CD4-positive, alpha-beta T cell treated with Interleukin-6 for 4 hours (primary cell): Measurements from ENCODE around the gene PSAPL1.

Source experiments
- DNase-seq: peaks from one replicate; pipeline ENCODE4 v3.0.0-alpha.2; 2020; ENCODE audit warnings: mixed read lengths

The PSAPL1 gene

DNA sequence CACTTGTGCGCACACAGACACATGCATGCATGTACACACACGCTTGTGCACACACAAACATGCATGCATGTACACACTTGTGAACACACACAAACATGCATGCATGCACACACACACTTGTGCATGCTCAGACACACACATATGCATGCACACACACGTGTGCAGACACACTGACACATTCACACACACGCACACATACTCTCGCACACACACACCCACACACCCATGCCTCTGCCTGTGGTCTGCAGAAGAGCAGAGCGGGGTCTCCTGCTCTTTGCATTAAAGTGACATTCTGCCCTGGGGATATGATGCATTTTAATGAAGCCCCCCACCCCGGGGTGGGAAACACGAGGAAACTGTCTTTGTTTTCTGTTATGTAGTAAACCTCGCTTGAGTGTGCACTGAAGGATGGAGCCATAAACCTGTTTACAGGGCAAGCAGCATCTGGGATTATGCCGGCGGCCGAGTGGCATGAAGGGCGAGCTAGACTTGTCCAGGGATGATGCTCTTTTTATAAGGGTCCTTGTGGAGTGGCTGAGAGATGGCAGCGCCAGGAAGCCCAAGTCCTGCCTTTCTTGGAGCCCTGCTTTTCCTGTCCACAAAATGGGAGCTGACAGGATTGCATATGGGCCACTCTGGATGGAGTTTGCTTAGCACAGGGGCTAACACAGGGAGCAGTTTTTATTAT is 17.8 kb downstream of the PSAPL1 start:
- DNase-seq, result no peak

GRCh38 chr4:7415927-7416686 is 18.6 kb downstream of the PSAPL1 start:
- no peak for DNase-seq

GRCh38 chr4:7414736-7415510 is 19.8 kb downstream of the PSAPL1 start:
- DNase-seq, result no peak

DNA sequence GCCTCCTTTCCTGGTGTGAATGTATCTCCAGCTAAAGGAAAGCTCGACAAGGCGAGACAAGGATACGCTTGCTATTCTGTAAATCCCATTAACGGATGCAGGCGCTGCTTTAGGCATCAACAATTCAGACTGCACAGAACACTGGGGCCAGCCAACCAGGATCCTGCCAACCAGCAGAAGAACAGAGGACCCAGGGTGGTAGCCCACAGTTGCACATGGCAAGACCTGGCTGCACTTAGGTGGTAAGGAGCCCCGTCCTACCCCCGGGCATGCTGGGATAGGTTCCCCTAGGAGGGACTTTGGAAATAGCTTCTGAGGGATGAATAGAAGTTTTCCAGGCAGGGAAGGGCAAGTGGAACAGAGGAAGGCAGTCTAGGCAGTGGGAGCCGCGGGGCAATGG is 20.7 kb downstream of the PSAPL1 start:
- DNase-seq, result no peak

- no peak for DNase-seq
These were observed 22.2 kb downstream of the PSAPL1 start for GRCh38 chr4:7412554-7412912.

DNA sequence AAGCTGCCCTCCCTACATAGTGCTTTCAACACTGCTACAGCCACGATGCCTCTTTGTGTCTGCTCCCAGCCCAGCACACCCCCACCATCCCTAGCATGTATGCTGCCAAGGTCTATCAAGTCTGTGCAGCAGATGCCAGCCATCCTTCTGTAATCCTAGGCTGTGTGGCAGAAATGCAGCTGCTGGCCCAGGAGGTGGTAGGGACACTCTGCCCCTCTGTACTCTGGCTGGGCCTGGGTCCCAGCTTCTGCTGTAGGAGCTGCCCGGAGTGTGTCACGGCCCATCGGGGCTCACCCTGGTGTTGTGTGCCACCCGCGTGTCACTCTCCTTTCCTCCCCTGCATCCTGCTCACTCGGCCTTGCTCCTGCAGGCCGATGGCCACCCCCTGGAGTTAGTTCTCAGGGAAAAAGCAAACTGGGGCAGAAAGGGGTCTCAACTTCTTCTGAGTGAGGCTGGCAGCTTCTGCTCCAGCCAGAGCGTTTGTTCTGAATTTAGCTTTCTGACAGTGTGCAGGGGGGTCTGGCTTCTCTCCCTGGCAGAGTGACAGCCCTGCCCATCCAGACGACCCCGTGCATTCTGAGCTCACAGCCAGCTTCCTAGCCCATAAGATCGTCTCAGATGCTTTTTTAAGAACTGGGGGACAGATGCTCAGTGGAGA is 22.7 kb downstream of the PSAPL1 start:
- no peak for DNase-seq

DNA sequence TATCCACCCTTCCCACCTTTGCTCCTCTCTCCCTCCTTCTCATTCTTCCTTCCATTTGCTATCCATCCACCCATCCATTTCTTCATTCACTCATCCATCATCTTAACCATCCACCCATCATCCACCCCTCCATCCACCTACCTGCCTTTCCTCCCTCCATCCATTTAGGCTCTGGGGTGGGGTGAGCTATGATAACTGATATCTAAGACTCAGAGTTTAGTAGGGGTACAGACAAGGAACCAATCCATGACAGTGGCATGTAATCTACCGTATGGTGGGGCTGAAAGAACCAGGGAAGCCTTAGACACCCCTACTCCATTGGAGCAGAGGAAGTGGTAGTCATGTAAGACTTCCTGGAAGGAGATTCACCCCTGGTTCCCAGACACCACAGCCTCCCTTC is 23.2 kb downstream of the PSAPL1 start:
- DNase-seq, result no peak

- no peak for DNase-seq
These were observed 24.3 kb downstream of the PSAPL1 start for GRCh38 chr4:7410446-7410845.

DNA sequence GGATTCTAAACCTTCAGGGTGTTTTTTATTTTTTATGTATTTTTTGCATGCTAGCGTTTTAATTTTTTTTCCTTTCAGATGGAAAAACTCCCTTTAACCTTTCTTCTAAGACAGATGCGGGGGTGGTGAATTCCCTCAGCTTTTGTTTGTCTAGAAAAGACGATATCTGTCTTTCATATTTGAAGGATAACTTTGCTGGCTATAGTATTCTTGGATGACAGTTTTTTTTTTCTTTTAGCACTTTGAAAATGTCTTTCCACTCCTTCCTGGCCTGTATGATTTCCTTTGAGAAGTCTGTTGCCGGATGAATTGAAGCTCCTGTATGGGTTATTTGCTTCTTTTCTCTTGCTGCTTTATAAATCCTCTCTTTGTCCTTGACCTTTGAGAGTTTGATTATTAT is 26.6 kb downstream of the PSAPL1 start:
- no peak for DNase-seq

GRCh38 chr4:7403001-7403400 is 31.7 kb downstream of the PSAPL1 start:
- no peak for DNase-seq

- no peak for DNase-seq
These were observed 32.2 kb downstream of the PSAPL1 start for GRCh38 chr4:7402526-7402925.

DNA sequence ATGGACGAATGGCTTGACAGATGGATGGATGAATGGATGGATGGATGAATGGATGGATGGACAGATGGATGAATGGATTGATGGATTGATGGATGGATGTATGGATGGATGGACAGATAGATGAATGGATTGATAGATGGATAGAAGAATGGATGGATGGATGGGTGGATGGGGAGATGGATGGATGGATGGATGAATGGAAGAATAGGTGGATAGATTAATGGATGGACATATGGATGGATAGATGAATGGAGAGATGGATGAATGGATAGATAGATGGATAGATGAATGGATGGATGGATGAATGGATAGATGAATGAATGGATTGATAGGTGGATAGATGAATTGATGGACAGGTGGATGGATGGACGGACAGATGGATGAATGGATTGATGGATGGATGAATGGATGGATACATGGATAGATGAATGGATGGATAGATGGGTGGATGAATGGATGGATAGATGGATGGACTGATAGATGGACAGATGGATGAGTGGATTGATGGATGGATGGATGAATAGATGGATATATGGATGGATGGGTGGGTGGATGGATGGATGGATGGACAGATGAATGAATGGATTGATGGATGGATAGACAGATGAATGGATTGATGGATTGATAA is 33.9 kb downstream of the PSAPL1 start:
- DNase-seq, result no peak

GRCh38 chr4:7399440-7400234 is 35.1 kb downstream of the PSAPL1 start:
- no peak for DNase-seq

- DNase-seq, result no peak
These were observed 35.8 kb downstream of the PSAPL1 start for GRCh38 chr4:7398788-7399439.

GRCh38 chr4:7398104-7398423 is 36.7 kb downstream of the PSAPL1 start:
- DNase-seq, result no peak

DNA sequence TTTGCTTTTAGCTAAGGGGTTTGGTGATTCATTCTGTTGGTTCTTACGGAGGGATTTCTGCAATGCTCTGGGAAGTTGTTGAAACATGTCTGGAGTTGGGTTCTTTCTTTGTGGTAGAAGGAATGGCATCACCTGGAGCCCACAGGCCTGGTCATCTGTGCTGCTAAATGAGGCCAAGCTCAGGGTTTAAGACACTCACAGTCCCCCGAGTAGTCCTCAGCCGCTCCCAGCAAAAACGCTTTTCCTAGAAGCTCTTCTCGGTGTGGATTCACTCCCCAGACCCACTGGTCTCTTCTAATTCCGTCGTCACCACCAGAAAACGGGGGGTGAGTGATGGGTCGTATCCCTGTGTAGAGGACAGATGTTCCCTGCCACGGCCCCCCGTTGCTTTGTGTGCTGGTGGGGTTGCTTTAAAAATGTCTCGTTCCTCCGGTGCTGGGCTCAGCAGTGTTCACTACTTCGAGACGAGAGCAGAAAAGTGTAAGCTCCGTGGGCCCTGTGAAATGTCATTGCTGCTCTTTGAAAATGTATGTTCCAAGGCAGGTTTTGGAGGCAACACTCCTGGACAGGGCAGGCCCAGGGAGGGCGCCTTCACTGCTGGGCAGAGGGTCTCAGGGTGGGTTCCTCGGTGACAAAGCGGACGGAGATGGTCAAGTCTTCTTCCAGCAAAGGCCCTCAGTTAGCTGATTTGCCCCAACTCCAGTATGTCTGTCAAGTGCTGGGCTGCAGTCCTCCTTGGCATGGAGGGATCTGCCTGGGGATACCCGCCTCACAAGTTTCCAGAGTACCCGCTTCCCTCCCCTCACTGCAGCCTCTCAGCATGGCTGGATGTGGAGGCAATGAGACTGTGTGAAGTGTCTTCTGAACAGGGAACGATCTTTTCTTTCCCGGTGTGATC is 37.3 kb downstream of the PSAPL1 start:
- no peak for DNase-seq

DNA sequence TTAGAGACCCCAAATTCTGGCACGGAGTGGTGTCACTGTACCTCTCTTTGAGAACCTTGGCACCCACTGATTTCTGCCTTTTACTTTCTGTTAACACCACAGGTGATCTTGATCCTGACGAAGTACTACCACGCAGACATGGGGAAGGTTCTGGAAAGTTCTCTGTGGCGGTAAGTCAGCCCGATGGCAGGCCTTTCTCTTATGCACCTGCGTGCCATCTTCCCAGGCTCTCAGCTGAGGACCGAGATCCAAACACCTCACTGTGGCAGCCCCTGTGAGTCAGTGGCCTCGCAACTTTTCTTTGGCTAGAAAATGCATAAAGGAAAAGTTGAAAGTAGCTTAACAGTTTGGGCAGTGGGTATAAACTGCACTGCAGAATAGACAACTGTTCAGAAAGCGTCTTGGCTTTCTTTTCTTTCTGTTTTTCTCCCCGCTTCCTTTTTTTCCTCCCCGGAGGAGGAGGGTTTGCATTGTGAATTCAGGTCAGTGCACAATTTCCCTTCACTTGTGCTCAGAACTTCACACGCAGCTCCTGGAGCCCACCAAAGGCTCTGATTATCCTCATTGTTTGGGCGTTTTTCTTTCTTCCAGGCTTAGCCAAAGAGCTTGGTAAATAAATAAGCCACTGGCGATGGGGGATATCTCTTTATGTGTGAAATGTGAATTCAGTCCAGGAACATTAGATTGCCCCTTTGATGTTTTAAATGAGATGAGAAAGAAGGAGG is 38.4 kb downstream of the PSAPL1 start:
- no peak for DNase-seq

DNA sequence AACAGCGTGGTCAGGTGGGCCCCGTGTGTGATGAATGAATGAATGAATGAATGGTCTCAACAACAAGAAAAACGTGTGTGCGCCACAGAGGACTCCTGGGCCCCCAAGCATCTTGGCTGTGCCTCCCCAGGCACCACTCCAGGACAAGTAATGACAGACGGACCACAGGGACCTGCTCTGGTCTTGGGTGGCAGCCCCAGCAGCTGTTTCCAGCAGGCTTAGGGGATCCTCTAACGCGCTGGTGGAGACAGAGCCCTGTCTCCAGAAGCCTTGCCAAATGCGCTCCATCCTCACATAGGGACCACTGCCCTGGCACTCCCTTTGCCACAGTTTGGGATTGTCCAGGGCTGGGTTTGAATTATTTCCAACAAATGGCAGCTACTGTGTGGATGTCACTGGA is 39.1 kb downstream of the PSAPL1 start:
- no peak for DNase-seq

- no peak for DNase-seq
These were observed 39.9 kb downstream of the PSAPL1 start for GRCh38 chr4:7394681-7395451.
